Stimulated activated effector memory CD8-positive, alpha-beta T cell treated with anti-CD3 and anti-CD28 coated beads, Interleukin-12 subunit alpha, Interleukin-12 subunit beta, amount 100 ng/mL, for 72 hours (primary cell): ENCODE measurements around the gene CISH.

Source experiments
- ATAC-seq: fragments of 150-1000 bp; cut with Tn5 transposase; 2 replicates; pipeline ENCODE4 v1.10.0; 2021
- DNase-seq, 2 donors: peaks; one replicate each; pipeline ENCODE4 v3.0.0; 2021 to 2022; ENCODE audit warnings: low spot score in 2 of 2
- H3K27ac Mint-ChIP-seq: one replicate; pipeline ENCODE4 v1.8.0; 2022; ENCODE audit warnings: mild to moderate bottlenecking, mixed read lengths
- H3K36me3 Mint-ChIP-seq: one replicate; pipeline ENCODE4 v1.8.0; 2022; ENCODE audit warnings: mild to moderate bottlenecking, mixed read lengths
- H3K4me1 Mint-ChIP-seq: one replicate; pipeline ENCODE4 v1.8.0; 2022; ENCODE audit warnings: mixed read lengths
- H3K4me3 Mint-ChIP-seq: one replicate; pipeline ENCODE4 v1.8.0; 2022; ENCODE audit warnings: mild to moderate bottlenecking, mixed read lengths
- H3K9me3 Mint-ChIP-seq: one replicate; pipeline ENCODE4 v1.8.0; 2022; ENCODE audit warnings: mixed read lengths

The CISH gene

DNA sequence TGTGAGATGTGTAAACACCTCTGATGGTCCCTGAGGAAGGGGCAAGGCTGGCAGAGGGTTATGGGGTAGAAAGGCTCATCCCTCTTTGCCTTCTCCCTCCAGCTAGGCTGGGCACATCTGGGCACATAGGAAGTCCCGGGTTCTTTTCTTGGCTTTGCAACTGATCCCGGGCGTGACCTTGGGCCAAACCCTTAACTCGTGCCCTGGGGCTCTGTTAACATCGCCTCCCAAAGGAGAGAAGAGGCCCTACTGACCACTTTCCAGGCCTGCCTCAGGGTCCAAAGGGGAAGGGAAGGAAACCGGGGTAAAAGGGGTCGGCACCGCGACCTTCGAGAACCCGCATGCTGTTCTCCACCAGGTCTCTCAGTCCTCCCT, 44.6 kb downstream of the CISH start:
- Mint-ChIP-seq H3K9me3 (no peaks in the 10 kb centered on the region), H3K4me1 (peaks cover 59% of the 10 kb centered on the region), H3K36me3 (peaks cover 34% of the 10 kb centered on the region), H3K4me3 (peak overlapping the region; percentile 92), H3K27ac (peak overlapping the region; percentile 96)
- ATAC-seq (no peak), DNase-seq (no peak)

DNA sequence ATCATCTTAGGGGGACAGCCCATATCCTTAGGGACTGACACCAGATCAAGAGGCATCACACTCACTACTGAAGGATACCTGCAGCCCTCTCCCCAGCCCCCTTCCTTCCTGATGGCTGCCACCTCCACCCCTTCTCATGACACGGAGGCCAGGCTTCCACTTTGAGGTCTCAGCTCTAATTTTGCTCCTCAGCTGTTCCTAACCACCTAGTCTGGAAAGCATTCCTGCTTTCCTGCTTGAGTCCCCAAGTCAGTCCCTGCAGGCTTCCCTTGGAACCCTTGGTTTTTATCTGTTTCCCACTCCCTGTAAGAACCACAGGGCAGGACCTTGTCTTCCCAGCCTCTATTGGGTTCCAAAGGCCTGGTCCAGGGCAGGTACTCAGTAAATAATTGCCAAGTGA, 47.3 kb downstream of the CISH start:
- no peaks in the 10 kb centered on the region for H3K9me3 Mint-ChIP-seq
- peaks cover 10% of the 10 kb centered on the region for H3K36me3 Mint-ChIP-seq
- no peak overlapping the region for H3K4me3 Mint-ChIP-seq
- ATAC-seq: no peak
- no peak for DNase-seq
- peaks cover 41% of the 10 kb centered on the region for H3K4me1 Mint-ChIP-seq
- H3K27ac Mint-ChIP-seq: peak overlapping the region; percentile 85

DNA sequence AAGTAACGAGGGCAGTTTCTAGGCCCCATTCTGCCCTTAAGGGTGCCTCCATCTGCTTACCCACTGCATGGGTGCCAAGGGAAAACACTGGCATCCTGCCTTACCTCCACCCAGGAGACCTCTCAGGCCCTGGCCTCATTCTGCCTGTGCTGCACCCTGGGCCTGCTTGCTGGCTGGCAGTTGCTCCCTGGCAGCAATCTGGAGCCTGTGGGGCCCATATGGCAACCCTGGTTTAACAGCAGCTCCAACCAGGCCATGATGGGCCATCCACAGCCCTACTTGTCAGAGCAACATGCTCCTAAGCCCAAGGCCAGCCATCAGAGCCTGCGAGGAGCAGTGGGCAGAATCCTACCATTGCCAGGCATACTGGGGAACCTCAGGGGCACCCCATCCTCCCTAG, 47.7 kb downstream of the CISH start:
- no peak for DNase-seq
- Mint-ChIP-seq H3K4me1 (peaks cover 41% of the 10 kb centered on the region), H3K4me3 (no peak overlapping the region), H3K27ac (peak overlapping the region; percentile 85), H3K9me3 (no peaks in the 10 kb centered on the region), H3K36me3 (peaks cover 12% of the 10 kb centered on the region)
- ATAC-seq: no peak

DNA sequence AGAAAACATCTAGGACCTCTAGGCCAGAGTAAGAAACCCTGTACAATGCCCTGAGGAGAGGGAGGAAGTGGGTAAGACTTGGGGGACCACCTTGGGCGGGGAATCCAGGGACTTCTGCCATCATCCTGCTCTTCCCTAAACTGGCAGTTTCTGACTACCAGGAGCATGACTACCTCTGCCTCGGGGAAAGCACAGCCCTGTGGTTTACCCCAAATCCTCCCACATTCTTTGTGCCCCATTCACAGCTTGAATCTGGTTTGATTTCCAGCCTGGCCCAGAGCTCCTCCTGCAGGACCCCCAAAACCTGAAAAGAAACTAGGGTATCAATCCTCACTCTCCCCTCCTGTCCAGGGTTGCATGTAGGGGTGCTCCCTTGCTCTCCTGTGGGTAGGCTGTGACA, 48.7 kb downstream of the CISH start:
- Mint-ChIP-seq H3K4me1 (peaks cover 37% of the 10 kb centered on the region), H3K4me3 (no peak overlapping the region), H3K36me3 (peaks cover 12% of the 10 kb centered on the region), H3K9me3 (no peaks in the 10 kb centered on the region), H3K27ac (no peak overlapping the region)
- ATAC-seq (no peak), DNase-seq (no peak)

DNA sequence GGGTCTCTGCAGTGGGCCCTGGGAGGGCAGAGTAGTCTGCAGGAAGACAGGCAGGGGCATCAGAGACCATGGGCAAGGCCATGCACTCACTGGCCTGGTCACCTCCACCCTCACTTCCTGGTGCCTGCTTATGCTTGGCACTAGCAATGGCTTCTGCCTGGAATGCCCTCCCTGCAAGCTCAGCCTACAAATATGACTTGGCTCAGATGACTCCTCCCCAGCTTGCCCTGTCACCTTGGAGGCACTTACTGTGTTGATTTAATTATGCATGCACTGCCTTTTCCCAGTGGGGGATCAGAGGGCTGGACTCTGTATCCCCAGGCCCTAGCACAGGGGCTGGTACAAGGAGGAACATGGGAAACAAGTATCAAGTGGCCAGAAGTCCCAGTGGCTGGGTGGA, 51.9 kb downstream of the CISH start:
- Mint-ChIP-seq H3K27ac (peak overlapping the region; percentile 71), H3K4me1 (peaks cover 15% of the 10 kb centered on the region), H3K4me3 (no peak overlapping the region), H3K36me3 (peaks cover 8% of the 10 kb centered on the region), H3K9me3 (no peaks in the 10 kb centered on the region)
- ATAC-seq (no peak), DNase-seq (no peak)

DNA sequence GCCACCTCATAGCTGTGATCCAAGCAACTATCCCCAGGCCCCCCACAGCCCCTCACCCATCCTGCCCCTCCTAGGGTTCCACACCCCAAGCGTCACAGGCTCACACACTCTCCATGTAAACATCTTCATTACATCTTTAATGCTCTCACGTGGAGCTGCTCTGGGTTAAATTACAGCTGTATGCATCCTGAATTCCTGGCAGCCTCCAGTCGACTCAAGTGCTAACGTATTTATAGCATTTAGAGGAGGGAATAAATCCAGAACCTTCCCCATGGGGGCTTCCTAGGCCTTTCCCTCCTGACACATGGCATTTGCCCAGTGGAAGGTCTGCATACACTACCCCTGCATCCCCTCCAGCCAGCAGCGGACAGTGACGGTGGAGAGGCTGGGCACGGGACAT, 53.7 kb downstream of the CISH start:
- no peak for DNase-seq
- Mint-ChIP-seq H3K27ac (no peak overlapping the region), H3K9me3 (no peaks in the 10 kb centered on the region), H3K4me1 (no peaks in the 10 kb centered on the region), H3K4me3 (no peak overlapping the region), H3K36me3 (peaks cover 16% of the 10 kb centered on the region)
- no peak for ATAC-seq

DNA sequence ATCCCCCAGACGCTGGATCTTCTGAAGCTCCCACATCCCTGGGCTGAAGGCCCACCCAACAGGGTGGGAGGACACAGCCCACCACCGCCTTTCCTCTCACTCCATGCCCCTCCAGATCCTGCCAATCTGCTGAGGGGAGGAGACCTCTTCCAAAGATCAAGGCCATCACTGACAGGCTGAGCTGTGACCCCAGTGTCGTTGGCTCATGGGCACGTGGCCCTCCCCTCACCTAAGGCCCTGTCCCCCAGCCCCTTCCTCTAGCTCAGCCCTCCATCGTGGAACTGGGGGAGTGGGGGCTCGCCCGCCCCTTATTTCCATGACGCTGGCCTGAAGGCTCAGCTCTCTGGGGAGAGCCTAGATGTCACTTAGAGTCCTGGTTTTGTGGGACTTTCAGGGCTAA, 54.5 kb downstream of the CISH start:
- no peaks in the 10 kb centered on the region for H3K9me3 Mint-ChIP-seq
- H3K27ac Mint-ChIP-seq: peak overlapping the region; percentile 14
- DNase-seq (no peak), ATAC-seq (no peak)
- no peak overlapping the region for H3K4me3 Mint-ChIP-seq
- peaks cover 16% of the 10 kb centered on the region for H3K36me3 Mint-ChIP-seq
- no peaks in the 10 kb centered on the region for H3K4me1 Mint-ChIP-seq
